ENCODE measurements around the gene OR2T5. TPM values are rescaled to one million over a fixed set of nuclear protein-coding genes. Genes with fewer than 3 reads are reported as not detected.
"Not testable (repeated sequence)": the region's sequence is repeated elsewhere in the genome, so short reads cannot be mapped to it uniquely, and the experiment has no call there.

OR2T5 gene
- total RNA-seq, 1 donor from 2014 or later, result not detected

- DNase-seq (ENCODE audit: low spot score), result not testable (repeated sequence)
Observed at GRCh38 chr1:248507773-248508172, 19.4 kb downstream of the OR2T5 start, which contains the start of gene OR2G6. Gene OR2G6, plus strand, starts transcription at chr1:248508073. Its CDS starts 13,574 bp downstream, at chr1:248521647.

DNA sequence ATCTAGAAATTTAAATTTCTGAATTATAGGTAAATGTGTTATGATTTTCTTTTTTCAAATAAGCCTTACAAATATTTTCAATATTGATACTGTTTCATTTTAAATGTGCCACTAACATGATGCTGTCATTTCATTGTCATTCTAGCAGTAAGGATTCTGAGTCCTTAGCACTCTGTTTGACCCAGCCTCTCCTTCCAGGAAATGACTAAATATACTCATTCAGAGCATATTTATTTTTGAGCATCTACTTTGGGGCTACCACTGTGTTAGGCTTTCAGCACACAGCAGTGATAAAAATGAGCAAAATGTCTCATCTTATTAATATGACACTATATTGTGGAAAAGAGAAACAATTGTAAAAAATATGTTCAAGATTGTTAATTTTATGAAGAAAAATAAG is 21.8 kb downstream of the OR2T5 start:
- not testable (repeated sequence) for DNase-seq (ENCODE audit: low spot score)

GRCh38 chr1:248521856-248522255 is 33.5 kb downstream of the OR2T5 start:
- DNase-seq (ENCODE audit: low spot score), result no peak

DNA sequence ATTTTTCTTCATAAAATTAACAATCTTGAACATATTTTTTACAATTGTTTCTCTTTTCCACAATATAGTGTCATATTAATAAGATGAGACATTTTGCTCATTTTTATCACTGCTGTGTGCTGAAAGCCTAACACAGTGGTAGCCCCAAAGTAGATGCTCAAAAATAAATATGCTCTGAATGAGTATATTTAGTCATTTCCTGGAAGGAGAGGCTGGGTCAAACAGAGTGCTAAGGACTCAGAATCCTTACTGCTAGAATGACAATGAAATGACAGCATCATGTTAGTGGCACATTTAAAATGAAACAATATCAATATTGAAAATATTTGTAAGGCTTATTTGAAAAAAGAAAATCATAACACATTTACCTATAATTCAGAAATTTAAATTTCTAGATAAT is 49.1 kb downstream of the OR2T5 start:
- not testable (repeated sequence) for DNase-seq (ENCODE audit: low spot score)

Other genes starting within 250 kb of the OR2T5 start
- gene OR2T33, start 210.6 kb upstream of the OR2T5 start, total RNA-seq, result not detected
- gene OR2T12, start 185.2 kb upstream of the OR2T5 start, total RNA-seq, result not detected
- not detected for gene OR2M7, start 164.0 kb upstream of the OR2T5 start, total RNA-seq
- gene OR14C36, start 139.8 kb upstream of the OR2T5 start, total RNA-seq, result not detected
- not detected for gene OR2T4, start 126.9 kb upstream of the OR2T5 start, total RNA-seq
- not detected for gene OR2T6, start 112.8 kb upstream of the OR2T5 start, total RNA-seq
- gene OR2T1, start 85.5 kb upstream of the OR2T5 start, total RNA-seq, result not detected
- gene OR2T2, start 43.0 kb upstream of the OR2T5 start, total RNA-seq, result not detected
- gene OR2T3, start 15.2 kb upstream of the OR2T5 start, total RNA-seq, result not detected
- gene OR2G6, start 19.5 kb downstream of the OR2T5 start, total RNA-seq, result not detected
- not detected for gene OR2T29, start 74.2 kb downstream of the OR2T5 start, total RNA-seq
- not detected for gene OR2T34, start 86.2 kb downstream of the OR2T5 start, total RNA-seq
- gene OR2T10, start 109.1 kb downstream of the OR2T5 start, total RNA-seq, result not detected
- gene OR2T11, start 146.5 kb downstream of the OR2T5 start, total RNA-seq, result not detected
- not detected for gene OR2T35, start 156.7 kb downstream of the OR2T5 start, total RNA-seq
- not detected for gene OR2T27, start 166.9 kb downstream of the OR2T5 start, total RNA-seq
- gene OR14I1, start 214.2 kb downstream of the OR2T5 start, total RNA-seq, result not detected